GM20000 (cell line): Measurements from ENCODE around the gene NBEAL2.

Experiments used
- DNase-seq: peaks from one replicate; pipeline ENCODE4 v3.0.0; 2012; ENCODE audit warnings: low spot score
- CTCF ChIP-seq: IDR thresholded peaks from 2 replicates; pipeline ENCODE4 v1.5.1; 2012; ENCODE audit warnings: mild to moderate bottlenecking, control low read depth; ENCODE audit errors: extremely low read depth, missing control alignments

The NBEAL2 gene, protein sequence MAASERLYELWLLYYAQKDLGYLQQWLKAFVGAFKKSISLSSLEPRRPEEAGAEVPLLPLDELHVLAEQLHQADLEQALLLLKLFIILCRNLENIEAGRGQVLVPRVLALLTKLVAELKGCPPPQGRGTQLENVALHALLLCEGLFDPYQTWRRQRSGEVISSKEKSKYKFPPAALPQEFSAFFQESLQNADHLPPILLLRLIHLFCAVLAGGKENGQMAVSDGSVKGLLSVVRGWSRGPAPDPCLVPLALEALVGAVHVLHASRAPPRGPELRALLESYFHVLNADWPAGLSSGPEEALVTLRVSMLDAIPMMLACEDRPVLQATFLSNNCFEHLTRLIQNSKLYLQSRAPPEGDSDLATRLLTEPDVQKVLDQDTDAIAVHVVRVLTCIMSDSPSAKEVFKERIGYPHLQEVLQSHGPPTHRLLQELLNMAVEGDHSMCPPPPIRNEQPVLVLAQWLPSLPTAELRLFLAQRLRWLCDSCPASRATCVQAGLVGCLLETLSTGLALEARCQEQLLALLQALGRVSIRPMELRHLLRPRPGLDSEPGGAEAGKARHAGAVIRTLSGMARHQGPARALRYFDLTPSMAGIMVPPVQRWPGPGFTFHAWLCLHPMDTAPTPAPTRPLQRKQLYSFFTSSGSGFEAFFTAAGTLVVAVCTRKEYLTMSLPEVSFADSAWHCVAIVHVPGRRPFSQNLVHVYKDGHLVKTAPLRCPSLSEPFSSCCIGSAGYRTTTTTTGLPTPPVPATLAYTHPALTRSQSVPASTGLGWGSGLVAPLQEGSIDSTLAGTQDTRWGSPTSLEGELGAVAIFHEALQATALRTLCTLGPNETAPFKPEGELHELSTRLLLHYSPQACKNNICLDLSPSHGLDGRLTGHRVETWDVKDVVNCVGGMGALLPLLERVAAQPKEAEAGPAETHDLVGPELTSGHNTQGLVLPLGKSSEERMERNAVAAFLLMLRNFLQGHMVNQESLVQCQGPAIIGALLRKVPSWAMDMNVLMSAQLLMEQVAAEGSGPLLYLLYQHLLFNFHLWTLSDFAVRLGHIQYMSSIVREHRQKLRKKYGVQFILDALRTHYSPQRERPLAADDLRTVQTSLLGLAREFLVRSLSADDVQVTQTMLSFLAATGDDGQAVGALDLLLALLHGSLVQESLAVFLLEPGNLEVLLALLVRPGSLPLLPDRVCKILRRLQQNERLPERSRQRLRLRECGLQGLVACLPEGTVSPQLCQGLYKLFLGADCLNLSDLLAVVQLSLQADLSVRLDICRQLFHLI (N-terminal part only)

DNA sequence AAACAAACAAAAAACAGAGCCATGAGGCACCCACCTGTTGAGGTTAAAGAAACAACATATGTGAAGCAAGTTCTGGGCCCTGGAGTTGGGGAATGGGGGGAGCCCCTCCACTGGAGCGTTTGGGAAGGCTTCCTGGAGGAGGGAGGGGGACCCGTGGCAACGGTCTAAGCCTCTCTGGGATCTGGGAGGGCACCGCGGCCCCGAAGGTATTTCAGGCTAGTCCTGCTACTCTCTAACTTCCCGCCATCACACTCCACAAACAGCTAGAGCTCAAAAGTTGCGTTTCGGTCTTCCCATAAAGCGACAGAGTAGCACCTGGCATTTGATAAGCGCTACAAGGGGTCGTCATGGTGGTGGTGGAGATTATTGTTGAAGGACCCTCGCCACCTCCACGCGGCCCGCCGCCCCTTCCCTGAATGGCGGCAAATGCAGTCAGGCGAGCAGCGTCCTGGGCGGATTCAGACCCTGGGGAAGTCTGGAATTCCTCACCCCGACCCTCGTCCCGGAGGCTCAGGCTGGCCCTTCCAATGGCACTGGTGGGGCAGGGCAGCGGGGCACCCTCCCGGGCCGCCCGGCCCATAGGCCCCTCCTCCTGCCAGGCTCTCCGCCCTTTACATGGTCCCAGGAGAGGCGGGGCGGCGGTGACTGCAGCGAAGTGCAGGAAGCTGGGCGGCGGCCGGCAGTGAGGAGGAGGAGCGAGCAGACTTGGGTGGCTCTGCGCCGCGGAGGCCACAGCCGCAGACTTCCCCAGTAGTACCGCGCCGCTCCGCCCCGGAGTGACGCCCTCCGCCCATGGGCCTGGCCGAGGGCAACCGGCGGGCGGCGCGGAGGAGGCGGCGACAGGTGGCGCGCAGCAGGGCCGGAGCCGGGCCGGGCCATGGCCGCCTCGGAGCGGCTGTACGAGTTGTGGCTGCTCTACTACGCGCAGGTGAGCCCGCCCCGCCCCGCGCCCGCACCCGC lies at the start of gene NBEAL2:
TSS of gene NBEAL2 (plus strand) at position 682 of the 960 bp plus-strand sequence. CDS start at position 878, 196 bp downstream.
- peak; percentile 97 for DNase-seq
- no peak for TF ChIP-seq CTCF

GRCh38 chr3:46930166-46930944 lies 49.1 kb upstream of the NBEAL2 start:
- no peak for TF ChIP-seq CTCF
- DNase-seq = no peak

GRCh38 chr3:46930945-46931403 lies 48.5 kb upstream of the NBEAL2 start:
- no peak for TF ChIP-seq CTCF
- DNase-seq = no peak

- DNase-seq = peak; percentile 32
- no peak for TF ChIP-seq CTCF
Measured at GRCh38 chr3:46931631-46932331, 47.7 kb upstream of the NBEAL2 start.

GRCh38 chr3:46932455-46933225 lies 46.8 kb upstream of the NBEAL2 start:
- TF ChIP-seq CTCF = no peak
- no peak for DNase-seq
